ENCODE measurements around the gene EPS8L2. TPM values are rescaled to one million over a fixed set of nuclear protein-coding genes. Genes with fewer than 3 reads are reported as not detected.

EPS8L2 gene
- total and polyA plus RNA-seq, 2 of the 13 experiments (the other 11 are each of a cell fraction or from before 2014, with no cell fraction given): 89.3 to 416 TPM

DNA sequence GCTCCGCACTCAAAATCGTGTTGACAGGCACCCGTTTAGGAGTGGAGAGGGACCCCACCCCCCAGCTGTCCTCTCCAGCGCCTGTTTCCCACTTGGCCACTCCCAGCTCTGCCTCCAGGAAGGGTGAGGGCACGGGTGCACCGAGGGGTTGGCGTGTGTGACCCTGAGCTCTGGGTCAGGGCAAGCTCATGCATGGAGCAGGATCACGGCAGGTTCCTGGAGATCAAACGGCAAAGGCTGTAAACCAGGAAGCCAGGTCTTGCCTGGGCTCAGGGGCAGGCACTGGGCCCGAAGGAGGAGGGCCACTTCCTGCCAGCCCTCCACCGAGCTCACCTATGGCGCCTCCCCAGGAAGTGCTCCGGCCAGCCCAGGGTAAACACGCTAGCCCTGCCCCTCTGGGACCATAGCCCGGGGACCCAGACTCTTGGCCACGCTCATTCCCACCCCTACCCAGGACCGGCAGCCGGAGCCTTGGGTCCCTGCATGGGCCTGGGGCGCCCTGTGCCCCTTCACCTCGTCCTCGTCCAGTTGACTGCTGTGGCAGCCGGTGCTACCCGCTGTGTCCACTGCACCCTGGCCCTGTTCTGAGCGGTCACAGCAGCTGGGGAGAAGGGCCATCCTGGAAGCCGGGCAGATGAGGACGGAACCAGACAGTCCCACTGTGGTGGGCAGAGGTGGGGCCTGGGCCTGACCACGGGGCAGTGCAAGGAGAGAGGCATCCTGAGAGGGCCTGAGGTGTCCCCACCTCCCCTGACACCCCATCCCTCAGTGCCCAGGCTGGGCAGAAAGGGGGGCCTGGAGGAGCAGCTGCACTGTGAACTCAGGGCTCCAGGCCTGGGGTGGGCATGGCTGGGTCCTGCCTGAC lies 1.0 kb upstream of the EPS8L2 start (continued):
- TF ChIP-seq ZNF607 (CRISPR knock-in tag; IDR thresholded peaks at IDR 0.05; ENCODE audit: borderline replicate concordance) (peak; percentile 66; the same call in 1 of the 2 replicates), SALL2 (CRISPR knock-in tag; IDR thresholded peaks at IDR 0.05) (peak; percentile 88), BRD4 (CRISPR knock-in tag; IDR thresholded peaks at IDR 0.05) (peak; percentile 78; the same call in 1 of the 2 replicates), ATRX (CRISPR knock-in tag; IDR thresholded peaks at IDR 0.05; ENCODE audit: borderline replicate concordance) (no peak), ZNF44 (CRISPR knock-in tag; IDR thresholded peaks at IDR 0.05) (no peak), ZNF615 (CRISPR knock-in tag; IDR thresholded peaks at IDR 0.05; ENCODE audit: borderline replicate concordance) (no peak), RORA (CRISPR knock-in tag; IDR thresholded peaks at IDR 0.05) (no peak), ZNF777 (CRISPR knock-in tag; IDR thresholded peaks at IDR 0.05) (peak; percentile 27; the same call in 1 of the 2 replicates), ZNF737 (CRISPR knock-in tag; IDR thresholded peaks at IDR 0.05; ENCODE audit: borderline replicate concordance) (no peak), ZNF256 (CRISPR knock-in tag; conservative IDR thresholded peaks at IDR 0.05) (no peak; the same call in 1 of the 2 replicates), RFX5 (IDR thresholded peaks at IDR 0.05; ENCODE audit: low read depth, low read length) (no peak), ESRRA (CRISPR knock-in tag; IDR thresholded peaks at IDR 0.05; ENCODE audit: low read depth) (peak; percentile 93)
- TF ChIP-seq, protein P1, sequence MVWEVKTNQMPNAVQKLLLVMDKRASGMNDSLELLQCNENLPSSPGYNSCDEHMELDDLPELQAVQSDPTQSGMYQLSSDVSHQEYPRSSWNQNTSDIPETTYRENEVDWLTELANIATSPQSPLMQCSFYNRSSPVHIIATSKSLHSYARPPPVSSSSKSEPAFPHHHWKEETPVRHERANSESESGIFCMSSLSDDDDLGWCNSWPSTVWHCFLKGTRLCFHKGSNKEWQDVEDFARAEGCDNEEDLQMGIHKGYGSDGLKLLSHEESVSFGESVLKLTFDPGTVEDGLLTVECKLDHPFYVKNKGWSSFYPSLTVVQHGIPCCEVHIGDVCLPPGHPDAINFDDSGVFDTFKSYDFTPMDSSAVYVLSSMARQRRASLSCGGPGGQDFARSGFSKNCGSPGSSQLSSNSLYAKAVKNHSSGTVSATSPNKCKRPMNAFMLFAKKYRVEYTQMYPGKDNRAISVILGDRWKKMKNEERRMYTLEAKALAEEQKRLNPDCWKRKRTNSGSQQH (CRISPR knock-in tag; IDR thresholded peaks at IDR 0.05; ENCODE audit: low read depth): peak; percentile 63; the same call in 1 of the 2 replicates
- TF ChIP-seq, protein P2, sequence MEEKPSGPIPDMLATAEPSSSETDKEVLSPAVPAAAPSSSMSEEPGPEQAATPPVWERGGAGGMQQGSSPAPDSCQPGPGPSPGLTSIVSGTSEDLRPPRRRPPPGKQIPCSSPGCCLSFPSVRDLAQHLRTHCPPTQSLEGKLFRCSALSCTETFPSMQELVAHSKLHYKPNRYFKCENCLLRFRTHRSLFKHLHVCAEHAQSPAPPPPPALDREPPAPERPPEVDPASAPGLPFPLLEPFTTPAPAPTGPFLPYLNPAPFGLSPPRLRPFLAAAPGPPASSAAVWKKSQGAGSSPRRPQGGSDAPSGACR (CRISPR knock-in tag; IDR thresholded peaks at IDR 0.05): peak; percentile 99
- TF ChIP-seq, protein P3, sequence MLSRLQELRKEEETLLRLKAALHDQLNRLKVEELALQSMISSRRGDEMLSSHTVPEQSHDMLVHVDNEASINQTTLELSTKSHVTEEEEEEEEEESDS (CRISPR knock-in tag; IDR thresholded peaks at IDR 0.05; ENCODE audit: borderline replicate concordance): no peak
- TF ChIP-seq, protein P4, sequence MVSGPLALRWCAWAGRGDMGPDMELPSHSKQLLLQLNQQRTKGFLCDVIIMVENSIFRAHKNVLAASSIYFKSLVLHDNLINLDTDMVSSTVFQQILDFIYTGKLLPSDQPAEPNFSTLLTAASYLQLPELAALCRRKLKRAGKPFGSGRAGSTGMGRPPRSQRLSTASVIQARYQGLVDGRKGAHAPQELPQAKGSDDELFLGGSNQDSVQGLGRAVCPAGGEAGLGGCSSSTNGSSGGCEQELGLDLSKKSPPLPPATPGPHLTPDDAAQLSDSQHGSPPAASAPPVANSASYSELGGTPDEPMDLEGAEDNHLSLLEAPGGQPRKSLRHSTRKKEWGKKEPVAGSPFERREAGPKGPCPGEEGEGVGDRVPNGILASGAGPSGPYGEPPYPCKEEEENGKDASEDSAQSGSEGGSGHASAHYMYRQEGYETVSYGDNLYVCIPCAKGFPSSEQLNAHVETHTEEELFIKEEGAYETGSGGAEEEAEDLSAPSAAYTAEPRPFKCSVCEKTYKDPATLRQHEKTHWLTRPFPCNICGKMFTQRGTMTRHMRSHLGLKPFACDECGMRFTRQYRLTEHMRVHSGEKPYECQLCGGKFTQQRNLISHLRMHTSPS (CRISPR knock-in tag; IDR thresholded peaks at IDR 0.05; ENCODE audit: low read depth): peak; percentile 96
- TF ChIP-seq, protein P5, sequence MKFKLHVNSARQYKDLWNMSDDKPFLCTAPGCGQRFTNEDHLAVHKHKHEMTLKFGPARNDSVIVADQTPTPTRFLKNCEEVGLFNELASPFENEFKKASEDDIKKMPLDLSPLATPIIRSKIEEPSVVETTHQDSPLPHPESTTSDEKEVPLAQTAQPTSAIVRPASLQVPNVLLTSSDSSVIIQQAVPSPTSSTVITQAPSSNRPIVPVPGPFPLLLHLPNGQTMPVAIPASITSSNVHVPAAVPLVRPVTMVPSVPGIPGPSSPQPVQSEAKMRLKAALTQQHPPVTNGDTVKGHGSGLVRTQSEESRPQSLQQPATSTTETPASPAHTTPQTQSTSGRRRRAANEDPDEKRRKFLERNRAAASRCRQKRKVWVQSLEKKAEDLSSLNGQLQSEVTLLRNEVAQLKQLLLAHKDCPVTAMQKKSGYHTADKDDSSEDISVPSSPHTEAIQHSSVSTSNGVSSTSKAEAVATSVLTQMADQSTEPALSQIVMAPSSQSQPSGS (CRISPR knock-in tag; IDR thresholded peaks at IDR 0.05): peak; percentile 82; the same call in 1 of the 2 replicates
- TF ChIP-seq, protein P6, sequence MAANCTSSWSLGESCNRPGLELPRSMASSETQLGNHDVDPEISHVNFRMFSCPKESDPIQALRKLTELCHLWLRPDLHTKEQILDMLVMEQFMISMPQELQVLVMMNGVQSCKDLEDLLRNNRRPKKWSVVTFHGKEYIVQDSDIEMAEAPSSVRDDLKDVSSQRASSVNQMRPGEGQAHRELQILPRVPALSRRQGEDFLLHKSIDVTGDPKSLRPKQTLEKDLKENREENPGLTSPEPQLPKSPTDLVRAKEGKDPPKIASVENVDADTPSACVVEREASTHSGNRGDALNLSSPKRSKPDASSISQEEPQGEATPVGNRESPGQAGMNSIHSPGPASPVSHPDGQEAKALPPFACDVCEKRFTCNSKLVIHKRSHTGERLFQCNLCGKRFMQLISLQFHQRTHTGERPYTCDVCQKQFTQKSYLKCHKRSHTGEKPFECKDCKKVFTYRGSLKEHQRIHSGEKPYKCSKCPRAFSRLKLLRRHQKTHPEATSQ (CRISPR knock-in tag; IDR thresholded peaks at IDR 0.05; ENCODE audit: borderline replicate concordance): peak; percentile 44; the same call in 1 of the 2 replicates
- TF ChIP-seq, protein P7, sequence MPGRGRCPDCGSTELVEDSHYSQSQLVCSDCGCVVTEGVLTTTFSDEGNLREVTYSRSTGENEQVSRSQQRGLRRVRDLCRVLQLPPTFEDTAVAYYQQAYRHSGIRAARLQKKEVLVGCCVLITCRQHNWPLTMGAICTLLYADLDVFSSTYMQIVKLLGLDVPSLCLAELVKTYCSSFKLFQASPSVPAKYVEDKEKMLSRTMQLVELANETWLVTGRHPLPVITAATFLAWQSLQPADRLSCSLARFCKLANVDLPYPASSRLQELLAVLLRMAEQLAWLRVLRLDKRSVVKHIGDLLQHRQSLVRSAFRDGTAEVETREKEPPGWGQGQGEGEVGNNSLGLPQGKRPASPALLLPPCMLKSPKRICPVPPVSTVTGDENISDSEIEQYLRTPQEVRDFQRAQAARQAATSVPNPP (CRISPR knock-in tag; IDR thresholded peaks at IDR 0.05): no peak

Measured in HepG2 (cell line).